Spinal cord (tissue), 10 donors: Measurements from ENCODE around the gene MAG. TPM values are rescaled to one million over a fixed set of nuclear protein-coding genes. Genes with fewer than 3 reads are reported as not detected.
A peak's percentile ranks its signal among the peaks of the same experiment; 100 is the strongest.

Experiments
- DNase-seq, 6 donors: peaks; one replicate each; pipeline versions ENCODE4 v3.0.0 to v3.0.0-alpha.2; 2013 to 2015; ENCODE audit warnings: low spot score in 6 of 6, low read depth in 4 of 6
- H3K27ac ChIP-seq: one replicate; pipeline ENCODE4 v1.5.1; 2013; ENCODE audit warnings: low read depth, low read length, control low read depth
- H3K27me3 ChIP-seq: one replicate; pipeline ENCODE4 v1.6.1; 2013; ENCODE audit warnings: low read length; ENCODE audit not compliant: control insufficient read depth, insufficient read depth
- H3K36me3 ChIP-seq: one replicate; pipeline ENCODE4 v1.6.1; 2013; ENCODE audit warnings: low read length; ENCODE audit not compliant: control insufficient read depth, insufficient read depth
- H3K4me1 ChIP-seq: one replicate; pipeline ENCODE4 v1.6.1; 2013; ENCODE audit warnings: low read length; ENCODE audit not compliant: control insufficient read depth, insufficient read depth
- H3K4me3 ChIP-seq: one replicate; pipeline ENCODE4 v1.5.1; 2013; ENCODE audit warnings: low read depth, low read length, control low read depth
- H3K9me3 ChIP-seq: one replicate; pipeline ENCODE4 v1.6.1; 2013; ENCODE audit warnings: low read length; ENCODE audit not compliant: control insufficient read depth, insufficient read depth
- WGBS: methylation state at CpG from one replicate; pipeline ENCODE4 v1.1.5; 2013; ENCODE audit warnings: missing lambda C conversion rate; ENCODE audit not compliant: insufficient coverage; 5-methylcytosine and 5-hydroxymethylcytosine counted together
- polyA plus RNA-seq, 2 donors: library from polyadenylated mRNA; unstranded; fragments of 120-200 nt; gene quantifications; one replicate each; pipeline ENCODE4 v1.2.1, GENCODE V29; 2013; ENCODE audit not compliant: insufficient read length in 2 of 2
- total RNA-seq, 2 donors: library from RNA; depleted of rRNA in 1 of 2; stranded (reverse); fragments of 120-200 nt in 1 of 2; fragments of >200 nt in 1 of 2; gene quantifications; one replicate each; pipeline versions ENCODE4 v1.2.3 to v1.2.4, GENCODE V29; 2013 to 2014
- donor health status: healthy.

MAG gene
- total and polyA plus RNA-seq, 4 donors = 83.5 to 261 (median 232) TPM

- no peak overlapping the region for H3K27ac ChIP-seq
Observed at GRCh38 chr19:35348911-35349611, 57.1 kb downstream of the MAG start.

GRCh38 chr19:35349614-35350521, 57.9 kb downstream of the MAG start:
- H3K27me3 ChIP-seq = no peaks in the 10 kb centered on the region
- no peaks in the 10 kb centered on the region for H3K9me3 ChIP-seq
- peak in 1 of 6 donors; percentile 0 for DNase-seq
- H3K27ac ChIP-seq = no peak overlapping the region
- H3K36me3 ChIP-seq = no peaks in the 10 kb centered on the region
- no peaks in the 10 kb centered on the region for H3K4me1 ChIP-seq
- WGBS = 79% methylated on average over 13 of the region's 17 CpGs
- H3K4me3 ChIP-seq = no peak overlapping the region

More at GRCh38 chr19:35348911-35349611, 57.1 kb downstream of the MAG start:
- H3K4me1 ChIP-seq = no peaks in the 10 kb centered on the region
- H3K4me3 ChIP-seq = no peak overlapping the region
- WGBS = 67% methylated on average over 16 of the region's 18 CpGs
- H3K9me3 ChIP-seq = no peaks in the 10 kb centered on the region
- H3K36me3 ChIP-seq = no peaks in the 10 kb centered on the region
- H3K27me3 ChIP-seq = no peaks in the 10 kb centered on the region
- DNase-seq = peak in 1 of 6 donors; percentile 0

- H3K36me3 ChIP-seq = no peaks in the 10 kb centered on the region
- no peaks in the 10 kb centered on the region for H3K4me1 ChIP-seq
- peak in 1 of 6 donors; percentile 0 for DNase-seq
- no peaks in the 10 kb centered on the region for H3K27me3 ChIP-seq
- WGBS = 65% methylated on average over 6 of the region's 7 CpGs
- H3K27ac ChIP-seq = no peak overlapping the region
- no peak overlapping the region for H3K4me3 ChIP-seq
- no peaks in the 10 kb centered on the region for H3K9me3 ChIP-seq
Observed at GRCh38 chr19:35350591-35350990, 58.6 kb downstream of the MAG start.

GRCh38 chr19:35351411-35352176, 59.6 kb downstream of the MAG start:
- no peaks in the 10 kb centered on the region for H3K27me3 ChIP-seq
- H3K4me3 ChIP-seq = no peak overlapping the region
- DNase-seq = no peak
- no peak overlapping the region for H3K27ac ChIP-seq
- WGBS = 91% methylated on average over 46 of the region's 47 CpGs
- H3K36me3 ChIP-seq = no peaks in the 10 kb centered on the region
- H3K4me1 ChIP-seq = no peaks in the 10 kb centered on the region
- H3K9me3 ChIP-seq = no peaks in the 10 kb centered on the region

- peak in 1 of 6 donors; percentile 0 for DNase-seq
- Histone ChIP-seq H3K36me3 (no peaks in the 10 kb centered on the region), H3K9me3 (no peaks in the 10 kb centered on the region), H3K4me3 (no peak overlapping the region), H3K27ac (no peak overlapping the region), H3K4me1 (no peaks in the 10 kb centered on the region), H3K27me3 (no peaks in the 10 kb centered on the region)
- 84% methylated on average over 18 of the region's 18 CpGs for WGBS
Observed at GRCh38 chr19:35352177-35352447, 60.2 kb downstream of the MAG start.

GRCh38 chr19:35352448-35353304, 60.7 kb downstream of the MAG start:
- no peak overlapping the region for H3K27ac ChIP-seq
- H3K27me3 ChIP-seq = no peaks in the 10 kb centered on the region
- H3K9me3 ChIP-seq = no peaks in the 10 kb centered on the region
- no peaks in the 10 kb centered on the region for H3K36me3 ChIP-seq
- no peaks in the 10 kb centered on the region for H3K4me1 ChIP-seq
- peak; percentile 38 to 94 (median 60) for DNase-seq
- H3K4me3 ChIP-seq = no peak overlapping the region
- WGBS = 23% methylated on average over 18 of the region's 32 CpGs

GRCh38 chr19:35353635-35354034, 61.7 kb downstream of the MAG start:
- no peak overlapping the region for H3K4me3 ChIP-seq
- no peaks in the 10 kb centered on the region for H3K9me3 ChIP-seq
- H3K27me3 ChIP-seq = no peaks in the 10 kb centered on the region
- H3K4me1 ChIP-seq = no peaks in the 10 kb centered on the region
- H3K27ac ChIP-seq = no peak overlapping the region
- peak in 1 of 6 donors; percentile 0 for DNase-seq
- no peaks in the 10 kb centered on the region for H3K36me3 ChIP-seq
- 51% methylated on average over 4 of the region's 9 CpGs for WGBS

- WGBS = 93% methylated on average over 7 of the region's 8 CpGs
- Histone ChIP-seq H3K9me3 (no peaks in the 10 kb centered on the region), H3K4me3 (no peak overlapping the region), H3K36me3 (no peaks in the 10 kb centered on the region), H3K27me3 (no peaks in the 10 kb centered on the region), H3K27ac (no peak overlapping the region), H3K4me1 (no peaks in the 10 kb centered on the region)
- DNase-seq = peak in 1 of 6 donors; percentile 0
Observed at GRCh38 chr19:35354898-35355297, 62.9 kb downstream of the MAG start.
